Measurements from ENCODE around the gene TMEM139.

Gene TMEM139

GRCh38 chr7:143284591-143285469, at the start of gene TMEM139:
Gene TMEM139 (plus strand): TSS chr7:143284958. CDS start chr7:143285958, 1,000 bp downstream.
- in situ Hi-C loops (cut with HindIII; ENCODE audit: low sequenced_read_pairs): no loop called here

- in situ Hi-C loops (cut with HindIII; ENCODE audit: low sequenced_read_pairs): no loop called here
Observed at GRCh38 chr7:143235561-143235960, 49.2 kb upstream of the TMEM139 start.

GRCh38 chr7:143236408-143236990, 48.3 kb upstream of the TMEM139 start:
- in situ Hi-C loops (cut with HindIII; ENCODE audit: low sequenced_read_pairs): no loop called here

GRCh38 chr7:143237366-143237765, 47.4 kb upstream of the TMEM139 start:
- in situ Hi-C loops (cut with HindIII; ENCODE audit: low sequenced_read_pairs): no loop called here

- in situ Hi-C loops (cut with HindIII; ENCODE audit: low sequenced_read_pairs): no loop called here
Observed at GRCh38 chr7:143238289-143238980, 46.3 kb upstream of the TMEM139 start.

- in situ Hi-C loops (cut with HindIII; ENCODE audit: low sequenced_read_pairs): loop anchor here (10.0 kb wide), 1 partner anchor 65 kb away; no protein-coding TSS in a partner anchor
Observed at GRCh38 chr7:143239813-143240212, 44.9 kb upstream of the TMEM139 start.

GRCh38 chr7:143240291-143241168, 44.2 kb upstream of the TMEM139 start:
- in situ Hi-C loops (cut with HindIII; ENCODE audit: low sequenced_read_pairs): loop anchor here (10.0 kb wide), 1 partner anchor 64 kb away; no protein-coding TSS in a partner anchor

- in situ Hi-C loops (cut with HindIII; ENCODE audit: low sequenced_read_pairs): loop anchor here (10.0 kb wide), 1 partner anchor 62 kb away; no protein-coding TSS in a partner anchor
Observed at GRCh38 chr7:143242306-143242705, 42.5 kb upstream of the TMEM139 start.

- in situ Hi-C loops (cut with HindIII; ENCODE audit: low sequenced_read_pairs): loop anchor here (10.0 kb wide), 1 partner anchor 62 kb away; no protein-coding TSS in a partner anchor
Observed at GRCh38 chr7:143243111-143243510, 41.6 kb upstream of the TMEM139 start.

GRCh38 chr7:143243614-143244013, 41.1 kb upstream of the TMEM139 start:
- in situ Hi-C loops (cut with HindIII; ENCODE audit: low sequenced_read_pairs): loop anchor here (10.0 kb wide), 1 partner anchor 61 kb away; no protein-coding TSS in a partner anchor

GRCh38 chr7:143244321-143244720, 40.4 kb upstream of the TMEM139 start:
- in situ Hi-C loops (cut with HindIII; ENCODE audit: low sequenced_read_pairs): loop anchor here (10.0 kb wide), 1 partner anchor 60 kb away; no protein-coding TSS in a partner anchor

- in situ Hi-C loops (cut with HindIII; ENCODE audit: low sequenced_read_pairs): loop anchor here (10.0 kb wide), 1 partner anchor 60 kb away; no protein-coding TSS in a partner anchor
Observed at GRCh38 chr7:143245123-143245522, 39.6 kb upstream of the TMEM139 start.

GRCh38 chr7:143247372-143247771, 37.4 kb upstream of the TMEM139 start:
- in situ Hi-C loops (cut with HindIII; ENCODE audit: low sequenced_read_pairs): loop anchor here (10.0 kb wide), 1 partner anchor 57 kb away; no protein-coding TSS in a partner anchor

- in situ Hi-C loops (cut with HindIII; ENCODE audit: low sequenced_read_pairs): loop anchor here (10.0 kb wide), 1 partner anchor 56 kb away; no protein-coding TSS in a partner anchor
Observed at GRCh38 chr7:143248761-143249354, 35.9 kb upstream of the TMEM139 start.

GRCh38 chr7:143250199-143250598, 34.6 kb upstream of the TMEM139 start:
- in situ Hi-C loops (cut with HindIII; ENCODE audit: low sequenced_read_pairs): no loop called here

- in situ Hi-C loops (cut with HindIII; ENCODE audit: low sequenced_read_pairs): no loop called here
Observed at GRCh38 chr7:143250822-143251221, 33.9 kb upstream of the TMEM139 start.

- in situ Hi-C loops (cut with HindIII; ENCODE audit: low sequenced_read_pairs): no loop called here
Observed at GRCh38 chr7:143252006-143252405, 32.8 kb upstream of the TMEM139 start.

- in situ Hi-C loops (cut with HindIII; ENCODE audit: low sequenced_read_pairs): no loop called here
Observed at GRCh38 chr7:143255564-143255963, 29.2 kb upstream of the TMEM139 start.

- in situ Hi-C loops (cut with HindIII; ENCODE audit: low sequenced_read_pairs): no loop called here
Observed at GRCh38 chr7:143256325-143256724, 28.4 kb upstream of the TMEM139 start.

- in situ Hi-C loops (cut with HindIII; ENCODE audit: low sequenced_read_pairs): no loop called here
Observed at GRCh38 chr7:143256932-143257331, 27.8 kb upstream of the TMEM139 start.
